Hepatic stellate cell (primary cell): ENCODE measurements around the gene RNF126.
"Not testable (repeated sequence)": the region's sequence is repeated elsewhere in the genome, so short reads cannot be mapped to it uniquely, and the experiment has no call there.

Experiments used
- DNase-seq: peaks from one replicate; pipeline ENCODE4 v3.0.0; 2011; ENCODE audit warnings: low spot score

Gene RNF126

DNA sequence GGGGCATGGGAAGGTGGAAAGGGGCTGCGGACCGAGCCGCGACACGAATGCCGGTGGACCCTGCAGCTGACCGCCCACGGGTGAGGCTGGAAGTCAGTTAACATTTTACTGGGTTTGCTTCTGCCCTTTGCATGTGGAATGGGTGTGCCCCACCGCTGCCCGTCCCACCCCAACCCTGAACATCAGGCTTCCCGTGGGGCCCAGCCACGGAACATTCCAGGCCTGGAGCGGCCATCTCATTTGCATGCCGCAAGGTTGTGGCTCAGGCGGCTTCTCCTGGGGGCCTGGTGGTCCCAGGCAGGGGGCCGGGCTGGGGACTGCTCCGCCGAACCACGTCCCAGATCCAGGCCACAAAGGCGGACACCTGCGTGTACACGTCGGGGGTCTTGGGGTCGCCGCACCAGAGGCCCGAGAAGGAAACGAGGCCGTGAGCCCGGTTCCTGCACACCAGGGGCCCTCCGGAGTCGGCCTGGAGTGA, 22.5 kb upstream of the RNF126 start:
- DNase-seq, result no peak

DNA sequence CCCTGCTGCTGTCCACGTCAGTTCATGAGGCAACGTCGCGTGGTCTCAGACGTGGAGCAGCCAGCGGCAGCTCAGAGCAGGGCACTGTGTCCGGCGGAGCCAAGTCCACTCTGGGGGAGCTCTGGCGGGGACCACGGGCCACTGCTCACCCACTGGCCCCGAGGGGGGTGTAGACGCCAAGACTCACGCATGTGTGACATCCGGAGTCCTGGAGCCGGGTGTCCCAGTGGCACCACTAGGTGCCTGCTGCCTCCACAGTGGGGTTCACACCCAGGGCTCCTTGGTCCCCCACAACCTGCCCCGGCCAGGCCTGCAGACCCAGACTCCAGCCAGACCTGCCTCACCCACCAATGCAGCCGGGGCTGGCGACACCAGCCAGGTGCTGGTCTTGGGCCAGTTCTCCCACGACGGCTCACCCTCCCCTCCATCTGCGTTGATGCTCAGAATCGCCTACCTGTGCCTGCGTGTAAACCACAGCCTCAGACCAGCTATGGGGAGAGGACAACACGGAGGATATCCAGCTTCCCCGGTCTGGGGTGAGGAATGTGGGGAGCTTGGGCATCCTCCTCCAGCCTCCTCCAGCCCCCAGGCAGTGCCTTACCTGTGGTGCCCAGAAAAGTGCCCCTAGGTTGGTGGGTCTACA, 19.8 kb upstream of the RNF126 start:
- no peak for DNase-seq

DNA sequence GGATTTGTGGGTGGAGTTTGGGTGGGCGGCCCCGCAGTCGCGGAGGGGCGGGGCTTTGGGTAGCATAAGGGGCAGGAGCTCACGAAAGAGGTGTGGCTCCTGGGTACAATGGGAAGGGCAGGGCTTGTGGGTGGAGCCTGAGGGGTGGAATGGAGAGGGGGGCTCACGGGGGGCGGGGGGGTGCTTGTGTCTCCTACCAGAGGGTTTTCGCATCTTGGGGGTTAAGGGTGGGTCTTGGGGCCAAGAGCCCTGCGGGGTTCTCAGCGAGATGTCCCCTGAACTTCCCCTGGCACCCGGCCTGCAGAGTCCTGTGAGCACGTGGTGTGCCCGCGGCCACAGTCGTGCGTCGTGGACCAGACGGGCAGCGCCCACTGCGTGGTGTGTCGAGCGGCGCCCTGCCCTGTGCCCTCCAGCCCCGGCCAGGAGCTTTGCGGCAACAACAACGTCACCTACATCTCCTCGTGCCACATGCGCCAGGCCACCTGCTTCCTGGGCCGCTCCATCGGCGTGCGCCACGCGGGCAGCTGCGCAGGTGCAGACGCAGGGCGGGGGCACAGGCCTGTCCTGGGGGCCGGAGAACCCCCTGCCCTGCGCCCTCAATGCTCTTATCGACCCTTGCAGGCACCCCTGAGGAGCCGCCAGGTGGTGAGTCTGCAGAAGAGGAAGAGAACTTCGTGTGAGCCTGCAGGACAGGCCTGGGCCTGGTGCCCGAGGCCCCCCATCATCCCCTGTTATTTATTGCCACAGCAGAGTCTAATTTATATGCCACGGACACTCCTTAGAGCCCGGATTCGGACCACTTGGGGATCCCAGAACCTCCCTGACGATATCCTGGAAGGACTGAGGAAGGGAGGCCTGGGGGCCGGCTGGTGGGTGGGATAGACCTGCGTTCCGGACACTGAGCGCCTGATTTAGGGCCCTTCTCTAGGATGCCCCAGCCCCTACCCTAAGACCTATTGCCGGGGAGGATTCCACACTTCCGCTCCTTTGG, 18.3 kb upstream of the RNF126 start:
- no peak for DNase-seq

DNA sequence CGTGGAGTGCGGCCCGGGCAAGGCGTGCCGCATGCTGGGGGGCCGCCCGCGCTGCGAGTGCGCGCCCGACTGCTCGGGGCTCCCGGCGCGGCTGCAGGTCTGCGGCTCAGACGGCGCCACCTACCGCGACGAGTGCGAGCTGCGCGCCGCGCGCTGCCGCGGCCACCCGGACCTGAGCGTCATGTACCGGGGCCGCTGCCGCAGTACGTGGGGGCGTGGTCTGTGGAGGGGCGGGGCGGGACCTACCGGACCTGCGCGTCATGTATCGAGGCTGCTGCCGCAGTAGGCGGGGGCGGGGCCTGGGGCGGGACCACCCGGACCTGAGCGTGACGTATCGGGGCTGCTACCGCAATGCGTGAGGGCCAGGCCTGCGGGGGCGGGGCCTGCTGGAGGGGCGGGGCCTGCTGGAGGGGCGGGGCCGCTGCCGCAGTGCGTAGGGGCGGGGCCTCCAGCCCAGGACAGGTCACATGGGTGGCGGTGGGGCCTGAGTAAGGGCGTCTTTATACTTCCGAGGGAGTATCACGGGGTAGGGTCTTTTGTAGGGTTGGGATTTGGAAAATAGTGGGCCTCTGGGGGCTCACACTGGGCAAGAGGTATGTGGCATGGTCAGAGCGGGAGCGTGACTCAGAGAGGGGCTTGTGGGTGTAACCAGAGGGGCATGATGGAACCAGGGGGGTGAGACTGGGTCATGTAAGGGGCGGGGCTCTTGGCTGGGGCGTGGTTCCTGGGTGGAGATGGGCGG, 17.4 kb upstream of the RNF126 start:
- peak; percentile 98 for DNase-seq

DNA sequence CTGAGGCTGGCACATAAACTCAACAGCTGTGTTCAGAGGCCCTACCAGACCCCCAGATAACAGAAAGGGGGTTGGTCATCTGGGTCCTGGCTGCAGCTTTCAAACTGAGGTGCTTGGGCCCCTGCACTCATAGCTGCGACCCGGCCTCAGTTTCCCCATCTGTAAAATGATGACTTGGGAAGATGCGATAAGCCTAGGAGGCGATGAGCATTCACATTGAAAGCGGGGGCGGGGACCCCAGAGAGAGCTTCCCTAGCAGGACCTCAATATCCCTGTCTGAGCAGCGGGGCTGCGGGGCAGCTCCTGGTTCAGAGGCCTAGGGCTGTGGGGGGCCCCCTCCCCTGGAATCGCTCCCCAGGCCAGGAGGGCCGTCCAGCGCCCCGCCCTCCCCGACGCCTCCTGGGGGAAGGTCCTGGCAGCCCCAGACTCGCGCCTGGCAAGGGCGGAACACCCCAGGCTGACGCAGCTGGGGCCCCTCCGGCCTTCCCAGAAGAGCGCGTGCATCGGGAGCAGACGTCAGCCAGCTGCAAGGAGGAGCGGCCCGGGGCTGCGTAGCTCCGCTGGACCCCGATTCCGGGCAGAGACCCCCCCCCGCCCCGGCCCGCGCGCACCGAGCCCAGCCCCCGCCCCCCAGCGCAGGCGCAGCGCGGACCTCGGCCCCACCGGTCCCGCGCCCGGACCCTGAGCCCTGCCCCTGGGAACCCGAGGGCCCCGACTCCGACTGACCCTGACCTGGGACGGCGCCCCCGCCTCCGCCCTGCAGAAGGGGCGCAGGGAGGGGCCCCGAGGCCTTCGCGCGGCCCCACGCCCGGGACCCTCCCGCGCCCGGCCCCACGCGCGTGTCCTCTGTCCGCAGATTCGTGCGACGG, 16.6 kb upstream of the RNF126 start:
- peak; percentile 75 for DNase-seq

DNA sequence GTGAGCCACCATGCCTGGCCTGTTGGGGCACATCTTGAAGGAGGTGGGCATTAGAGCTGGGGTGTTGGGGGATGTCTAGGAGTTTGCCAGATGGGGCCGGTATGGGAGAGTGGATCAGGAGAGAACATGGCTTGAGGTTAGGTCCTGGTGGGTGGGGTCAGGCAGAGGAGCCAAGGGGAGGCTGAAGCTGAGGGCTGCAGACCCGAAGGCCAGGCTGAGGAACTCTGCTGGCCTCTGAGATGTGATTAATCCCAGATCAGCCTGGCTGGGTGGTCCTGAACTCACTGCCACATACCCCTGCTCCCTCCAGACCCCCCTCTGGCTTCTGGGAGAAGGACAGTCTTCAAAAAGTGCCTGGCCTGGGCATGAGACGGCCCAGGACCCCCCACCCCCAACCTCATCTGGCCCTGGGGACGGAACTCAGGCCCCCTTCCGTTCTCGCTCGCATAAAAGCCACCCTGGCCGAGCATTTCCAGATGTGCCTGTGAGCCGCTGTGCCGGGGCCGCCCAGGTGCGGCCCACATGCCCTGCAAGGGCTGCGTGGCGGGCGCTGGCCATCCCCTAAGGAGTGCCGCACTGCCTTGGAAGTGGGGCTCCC, 15.9 kb upstream of the RNF126 start:
- no peak for DNase-seq

DNA sequence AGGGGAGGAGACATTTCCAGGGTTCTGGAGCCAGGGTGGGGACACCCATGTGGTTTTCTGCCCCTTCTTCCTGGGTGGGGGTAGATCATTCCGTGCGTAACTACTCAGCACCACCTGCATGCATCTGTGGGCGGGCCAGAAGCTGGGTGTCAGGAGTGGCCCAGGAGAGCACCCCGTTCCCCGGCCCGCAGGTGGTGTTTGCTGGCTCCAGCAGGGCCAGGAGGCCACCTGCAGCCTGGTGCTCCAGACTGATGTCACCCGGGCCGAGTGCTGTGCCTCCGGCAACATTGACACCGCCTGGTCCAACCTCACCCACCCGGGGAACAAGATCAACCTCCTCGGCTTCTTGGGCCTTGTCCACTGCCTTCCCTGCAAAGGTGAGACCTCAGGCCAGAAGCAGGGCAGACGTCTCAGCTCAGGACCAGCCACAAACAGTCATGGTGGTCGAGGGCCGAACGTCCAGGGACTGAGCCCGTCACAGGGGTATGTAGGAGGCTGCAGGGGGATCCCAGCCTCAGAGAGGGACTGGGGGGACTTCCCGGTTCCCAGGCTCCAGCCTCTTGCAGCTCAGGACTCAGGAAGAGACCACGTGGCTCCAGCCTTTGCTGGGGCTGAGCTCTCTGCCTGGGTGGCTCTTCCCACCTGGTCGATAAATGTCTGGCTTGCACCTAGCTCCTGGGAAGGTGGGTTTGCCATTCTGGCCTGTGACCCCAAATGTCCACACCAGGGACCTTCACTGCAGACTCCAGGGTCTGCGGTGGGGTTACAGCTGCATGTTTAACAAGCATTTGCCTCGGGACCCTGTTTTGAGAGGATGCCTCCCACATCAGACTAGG, 14.8 kb upstream of the RNF126 start:
- no peak for DNase-seq

DNA sequence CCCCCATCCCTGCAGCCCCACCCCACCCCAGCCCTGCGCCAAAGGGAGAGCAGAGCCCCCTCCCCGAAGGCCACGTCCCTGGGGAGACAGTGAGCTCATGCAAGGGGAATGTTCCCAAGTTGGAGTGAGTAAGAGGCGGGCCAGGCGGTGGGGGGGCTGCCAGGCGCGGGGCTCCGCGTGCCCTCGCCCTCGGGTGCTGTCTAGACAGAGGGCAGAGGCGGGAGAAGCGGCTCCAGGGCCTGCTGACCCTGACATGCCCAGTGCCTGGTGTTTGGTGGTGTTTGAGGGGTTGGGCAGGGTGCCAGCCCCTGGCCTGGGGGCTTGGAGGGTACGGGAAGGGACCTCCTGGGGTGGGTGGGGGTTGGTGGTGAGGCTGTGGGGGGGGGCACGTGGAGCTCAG, 14.2 kb upstream of the RNF126 start:
- peak; percentile 93 for DNase-seq

DNA sequence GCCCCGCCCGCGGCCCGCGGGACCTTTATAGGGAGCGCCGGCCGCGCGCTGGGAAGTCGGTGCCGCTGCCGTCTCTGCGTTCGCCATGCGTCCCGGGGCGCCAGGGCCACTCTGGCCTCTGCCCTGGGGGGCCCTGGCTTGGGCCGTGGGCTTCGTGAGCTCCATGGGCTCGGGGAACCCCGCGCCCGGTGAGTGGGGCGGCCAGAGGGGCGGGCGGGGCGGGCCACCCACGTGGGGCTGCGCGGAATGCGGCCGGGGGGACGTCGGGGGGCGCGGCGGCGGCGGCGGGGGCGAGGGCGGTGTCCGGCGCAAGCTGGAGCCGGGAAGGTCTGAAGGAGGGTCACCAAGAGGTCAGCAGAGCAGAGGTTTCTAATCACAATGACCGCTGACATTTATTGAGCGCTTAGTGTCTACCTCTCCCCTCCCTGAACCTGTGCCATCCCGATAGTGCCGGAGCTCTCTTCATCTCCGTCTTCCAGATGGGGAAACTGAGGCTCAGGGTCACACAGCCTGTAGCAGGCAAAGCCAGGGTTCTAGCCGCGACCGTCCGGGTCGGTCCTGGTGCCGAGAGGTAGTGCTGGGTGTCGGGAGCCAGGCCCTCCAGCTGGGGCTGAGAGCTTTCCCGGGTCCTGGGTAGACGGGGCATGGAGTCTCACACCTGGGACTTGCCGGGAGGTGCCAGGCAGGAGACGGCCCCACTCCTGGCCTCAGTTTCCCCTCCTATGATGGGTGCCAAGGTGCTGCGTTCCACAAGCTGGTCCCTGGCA, 13.5 kb upstream of the RNF126 start, which contains the start of gene FSTL3:
TSS of gene FSTL3 (plus strand) at position 54 of the 767 bp plus-strand sequence. CDS start at position 86, 32 bp downstream.
- peak; percentile 52 for DNase-seq

DNA sequence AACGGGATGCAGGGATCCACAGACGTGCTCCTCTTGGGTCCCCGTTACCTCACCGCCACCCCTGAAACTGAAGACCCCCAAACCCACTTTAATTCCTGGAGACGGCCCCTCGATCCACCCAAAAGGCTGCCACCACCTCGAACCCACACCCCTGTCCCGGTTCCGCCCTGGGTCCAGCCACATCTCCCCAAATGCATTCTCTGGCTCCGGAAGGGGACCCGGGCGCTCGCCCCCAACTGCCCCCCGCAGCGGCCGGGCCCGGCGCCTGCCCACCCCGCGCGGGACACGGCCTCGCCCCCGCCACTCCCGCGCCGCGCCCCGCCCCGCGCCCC, 13.0 kb upstream of the RNF126 start:
- no peak for DNase-seq

DNA sequence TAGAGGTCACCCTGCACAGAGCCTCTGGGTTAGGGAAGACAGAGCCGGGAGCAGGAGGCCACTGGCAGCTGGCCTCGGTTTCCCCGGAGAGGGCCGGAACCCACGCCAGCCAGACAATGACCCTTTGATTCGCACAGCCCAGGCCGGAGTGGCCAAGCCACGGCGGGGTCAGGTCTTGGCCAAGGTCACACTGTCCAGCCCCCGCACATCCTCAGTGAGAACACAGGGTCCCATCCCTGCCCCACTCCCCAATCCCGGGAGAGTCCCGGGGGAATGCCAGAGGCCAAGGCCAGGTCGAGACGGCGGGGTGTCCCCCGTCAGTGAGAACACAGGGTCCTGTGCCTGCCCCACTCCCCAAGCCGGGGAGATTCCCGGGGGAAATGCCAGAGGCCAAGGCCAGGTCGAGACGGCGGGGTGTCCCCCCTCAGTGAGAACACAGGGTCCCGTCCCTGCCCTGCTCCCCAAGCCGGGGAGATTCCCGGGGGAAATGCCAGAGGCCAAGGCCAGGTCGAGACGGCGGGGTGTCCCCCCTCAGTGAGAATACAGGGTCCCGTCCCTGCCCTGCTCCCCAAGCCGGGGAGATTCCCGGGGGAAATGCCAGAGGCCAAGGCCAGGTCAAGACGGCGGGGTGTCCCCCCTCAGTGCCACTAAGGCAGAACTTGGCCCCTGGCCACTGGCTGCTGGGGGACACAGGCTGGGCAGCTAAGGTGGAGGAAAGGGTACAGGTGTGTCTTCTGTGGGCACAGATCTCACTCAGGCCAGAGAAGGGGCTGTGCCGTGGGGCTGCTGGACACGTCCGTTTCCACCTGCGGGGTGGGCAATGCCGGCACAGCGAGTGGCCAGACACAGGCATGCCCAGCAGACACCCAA, 11.5 kb upstream of the RNF126 start:
- DNase-seq, result no peak

DNA sequence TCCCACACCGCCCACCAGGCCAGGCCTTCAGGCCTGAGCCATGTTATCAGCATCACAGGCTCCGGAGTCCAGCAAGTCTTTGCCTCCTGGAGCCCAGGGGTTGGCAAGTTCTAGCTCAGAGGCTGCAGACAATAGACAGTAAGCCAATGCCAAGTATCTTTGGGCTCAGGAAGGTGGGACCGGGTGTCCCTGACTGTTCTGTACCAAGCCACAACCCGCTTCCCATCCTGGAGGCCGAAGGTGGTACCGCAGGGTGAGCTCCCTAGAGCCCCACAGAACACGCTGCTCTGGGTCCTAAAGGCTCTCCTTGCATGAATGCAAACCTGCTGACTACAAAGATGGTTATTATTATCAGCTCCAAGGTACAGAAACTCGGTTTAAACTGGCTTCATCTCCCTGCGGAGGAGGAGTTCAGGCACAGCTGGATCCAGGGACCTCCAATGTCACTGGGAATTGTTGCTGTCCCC, 7.6 kb upstream of the RNF126 start:
- no peak for DNase-seq

DNA sequence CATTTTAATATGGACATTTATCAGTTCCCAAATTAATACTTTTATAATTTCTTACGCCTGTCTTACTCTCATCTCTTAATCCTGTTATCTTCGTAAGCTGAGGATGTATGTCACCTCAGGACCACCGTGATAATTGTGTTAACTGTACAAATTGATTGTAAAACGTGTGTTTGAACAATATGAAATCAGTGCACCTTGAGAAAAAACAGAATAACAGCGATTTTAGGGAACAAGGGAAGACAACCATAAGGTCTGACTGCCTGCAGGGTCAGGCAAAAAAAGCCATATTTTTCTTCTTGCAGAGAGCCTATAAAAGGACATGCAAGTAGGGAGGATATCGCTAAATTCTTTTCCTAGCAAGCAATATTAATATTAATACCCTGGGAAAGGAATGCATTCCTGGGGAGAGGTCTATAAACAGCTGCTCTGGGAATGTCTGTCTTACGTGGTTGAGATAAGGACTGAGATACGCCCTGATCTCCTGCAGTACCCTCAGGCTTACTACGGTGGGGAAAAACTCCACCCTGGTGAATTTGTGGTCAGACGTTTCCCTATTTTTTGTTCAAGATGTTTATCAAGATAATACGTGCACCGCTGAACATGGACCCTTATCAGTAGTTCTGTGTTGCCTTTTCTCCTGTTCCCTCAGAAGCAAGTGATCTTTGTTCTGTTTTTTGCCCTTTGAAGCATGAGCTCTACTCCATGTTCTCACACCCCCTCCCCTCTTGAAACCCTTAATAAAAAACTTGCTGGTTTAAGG, 5.8 kb upstream of the RNF126 start:
- not testable (repeated sequence) for DNase-seq

DNA sequence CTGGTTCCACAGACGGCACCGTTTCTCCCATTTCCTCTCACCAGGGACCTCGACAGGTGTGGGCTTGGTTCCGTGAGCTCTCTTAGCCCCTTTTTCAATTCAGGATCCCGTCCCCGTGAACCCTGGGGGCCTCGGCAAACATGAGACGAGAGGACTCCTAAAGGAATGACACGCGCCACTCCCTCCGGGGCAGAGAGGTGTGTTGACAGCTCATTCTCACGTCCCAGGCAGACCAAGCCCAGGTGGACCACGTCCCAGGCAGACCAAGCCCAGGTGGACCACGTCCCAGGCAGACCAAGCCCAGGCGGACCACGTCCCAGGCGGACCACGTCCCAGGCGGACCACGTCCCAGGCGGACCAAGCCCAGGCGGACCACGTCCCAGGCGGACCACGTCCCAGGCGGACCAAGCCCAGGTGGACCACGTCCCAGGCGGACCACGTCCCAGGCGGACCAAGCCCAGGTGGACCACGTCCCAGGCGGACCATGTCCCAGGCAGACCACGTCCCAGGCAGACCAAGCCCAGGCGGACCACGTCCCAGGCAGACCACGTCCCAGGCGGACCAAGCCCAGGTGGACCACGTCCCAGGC, 4.1 kb upstream of the RNF126 start:
- not testable (repeated sequence) for DNase-seq

DNA sequence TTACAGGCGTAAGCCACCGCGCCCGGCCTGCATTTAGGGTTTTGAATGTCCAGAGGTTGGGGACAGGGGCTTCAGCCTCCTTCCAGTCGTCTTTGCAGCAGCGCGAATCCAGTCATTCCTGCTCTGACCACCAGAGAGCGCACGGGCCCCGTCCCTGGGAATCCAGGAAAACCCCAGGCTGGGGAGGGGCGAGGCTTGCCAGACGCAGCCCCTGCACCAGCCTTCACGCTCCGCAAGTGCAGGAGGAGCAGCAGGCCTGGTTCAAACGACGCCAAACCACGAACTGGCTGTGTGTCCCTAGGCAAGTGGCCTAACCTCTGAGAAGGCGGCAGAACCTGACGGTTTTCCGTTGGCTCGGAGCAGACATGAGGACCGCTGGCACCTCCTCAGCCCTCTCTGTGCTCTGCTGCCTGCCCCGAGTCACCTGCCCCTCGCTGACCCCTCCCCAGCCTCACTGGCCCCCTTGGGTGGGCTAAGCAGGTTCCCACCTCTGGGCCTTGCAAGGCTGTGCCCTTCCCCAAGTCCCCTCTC, 2.0 kb upstream of the RNF126 start:
- DNase-seq, result peak; percentile 90

DNA sequence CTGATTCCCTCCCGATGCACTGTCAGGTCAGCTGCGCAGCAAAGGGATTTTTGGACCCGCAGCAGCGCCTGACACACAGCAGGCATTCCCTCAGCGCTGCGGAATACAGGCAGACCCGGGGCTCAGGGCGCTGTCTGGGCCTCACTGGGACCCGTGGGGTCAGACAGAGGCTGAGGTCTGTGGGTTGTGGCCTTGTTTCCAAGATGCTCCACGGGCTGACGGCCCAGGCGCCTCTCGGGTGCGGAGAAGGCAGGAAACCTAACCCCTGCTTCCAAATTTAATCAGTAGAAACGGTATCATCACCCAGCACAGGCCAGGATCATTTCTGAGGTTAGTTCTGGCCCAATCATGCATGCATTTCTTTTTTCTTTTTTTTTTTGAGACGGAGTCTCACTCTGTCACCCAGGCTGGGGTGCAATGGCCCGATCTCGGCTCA, 686 bp upstream of the RNF126 start:
- DNase-seq, result peak; percentile 60
